Upper lobe of left lung (tissue), 4 donors: ENCODE measurements around the gene CLEC16A.

Source experiments
- POLR2AphosphoS5 ChIP-seq, 2 donors: sonication (generic); formaldehyde crosslinking; IDR thresholded peaks; one replicate each; pipeline ENCODE4 v1.5.1; 2017; ENCODE audit warnings: antibody characterized with exemption in 2 of 2
- TF ChIP-seq, protein P1 (sequence below), 6 experiments: fragments of 450-650 bp in 4 of 6; fragments of 200-600 bp in 2 of 6; sonication (generic) in 2 of 6; IDR thresholded peaks; one replicate each; pipeline ENCODE4 v1.5.1; 2016 to 2019; ENCODE audit warnings: antibody characterized with exemption in 6 of 6

DNA sequence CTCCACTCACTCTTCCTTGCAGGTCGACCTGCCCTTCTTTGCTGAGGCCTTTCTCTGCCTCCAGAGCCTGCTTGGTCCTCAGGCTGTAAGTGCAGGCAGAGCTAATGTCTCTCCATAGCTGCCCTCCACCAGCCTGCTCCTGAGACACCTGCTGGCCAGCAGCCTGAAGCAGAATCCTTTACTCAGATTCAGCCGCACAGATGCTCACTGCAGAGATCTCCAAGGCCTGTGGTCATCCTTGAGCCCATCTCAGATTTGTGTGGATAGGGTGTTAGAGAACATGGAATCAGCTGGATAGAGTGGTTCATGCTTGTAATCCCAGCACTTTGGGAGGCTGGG lies 13.6 kb upstream of the CLEC16A start:
- TF ChIP-seq, protein P1, sequence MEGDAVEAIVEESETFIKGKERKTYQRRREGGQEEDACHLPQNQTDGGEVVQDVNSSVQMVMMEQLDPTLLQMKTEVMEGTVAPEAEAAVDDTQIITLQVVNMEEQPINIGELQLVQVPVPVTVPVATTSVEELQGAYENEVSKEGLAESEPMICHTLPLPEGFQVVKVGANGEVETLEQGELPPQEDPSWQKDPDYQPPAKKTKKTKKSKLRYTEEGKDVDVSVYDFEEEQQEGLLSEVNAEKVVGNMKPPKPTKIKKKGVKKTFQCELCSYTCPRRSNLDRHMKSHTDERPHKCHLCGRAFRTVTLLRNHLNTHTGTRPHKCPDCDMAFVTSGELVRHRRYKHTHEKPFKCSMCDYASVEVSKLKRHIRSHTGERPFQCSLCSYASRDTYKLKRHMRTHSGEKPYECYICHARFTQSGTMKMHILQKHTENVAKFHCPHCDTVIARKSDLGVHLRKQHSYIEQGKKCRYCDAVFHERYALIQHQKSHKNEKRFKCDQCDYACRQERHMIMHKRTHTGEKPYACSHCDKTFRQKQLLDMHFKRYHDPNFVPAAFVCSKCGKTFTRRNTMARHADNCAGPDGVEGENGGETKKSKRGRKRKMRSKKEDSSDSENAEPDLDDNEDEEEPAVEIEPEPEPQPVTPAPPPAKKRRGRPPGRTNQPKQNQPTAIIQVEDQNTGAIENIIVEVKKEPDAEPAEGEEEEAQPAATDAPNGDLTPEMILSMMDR (IDR thresholded peaks at IDR 0.05) = no peak
- TF ChIP-seq POLR2AphosphoS5 (IDR thresholded peaks at IDR 0.05) = no peak
